Astrocyte (in vitro differentiated cells and primary cell): Measurements from ENCODE around the gene NRGN.

ENCODE experiments used
- CTCF ChIP-seq: IDR thresholded peaks from 2 replicates; pipeline ENCODE4 v1.5.1; 2011; ENCODE audit warnings: low read depth, mild to moderate bottlenecking, inconsistent platforms, low read length, moderate library complexity; ENCODE audit not compliant: insufficient read depth
- EZH2 ChIP-seq: IDR thresholded peaks from 2 replicates; pipeline ENCODE4 v1.6.1; 2012; ENCODE audit warnings: mild to moderate bottlenecking, low read length, inconsistent platforms; ENCODE audit not compliant: insufficient read depth

- TF ChIP-seq CTCF = no peak
- no peak for TF ChIP-seq EZH2
Observed at GRCh38 chr11:124779568-124779967, 39.8 kb downstream of the NRGN start.
